HAP-1 (cell line): Measurements from ENCODE around the gene TESMIN.

ENCODE experiments used
- DNase-seq, 2 experiments: peaks; one replicate each; pipeline ENCODE4 v3.0.0-alpha.2; 2016 to 2020; ENCODE audit warnings: low spot score in 2 of 2
- H3K27me3 ChIP-seq: fragments of 250-450 bp; sonication (Bioruptor Pico); 2 replicates; pipeline ENCODE4 v1.5.1; 2020; ENCODE audit warnings: low read depth, mild to moderate bottlenecking, moderate library complexity
- H3K36me3 ChIP-seq: fragments of 250-450 bp; sonication (Bioruptor Pico); replicated peaks from 2 replicates; pipeline ENCODE4 v1.5.1; 2020; ENCODE audit warnings: mild to moderate bottlenecking
- H3K4me1 ChIP-seq: fragments of 250-450 bp; sonication (Bioruptor Pico); 2 replicates; pipeline ENCODE4 v1.5.1; 2020; ENCODE audit warnings: mild to moderate bottlenecking
- H3K4me3 ChIP-seq: fragments of 250-450 bp; sonication (Bioruptor Pico); 2 replicates; pipeline ENCODE4 v1.5.1; 2020; ENCODE audit warnings: mild to moderate bottlenecking, moderate library complexity
- H3K9me3 ChIP-seq: fragments of 250-450 bp; sonication (Bioruptor Pico); 2 replicates; pipeline ENCODE4 v1.5.1; 2020; ENCODE audit warnings: mild to moderate bottlenecking, moderate library complexity
- in situ Hi-C: fragments of 300-500 bp; cut with MboI; formaldehyde crosslinking; loops from 3 replicates; pipeline ENCODE4 v1.14.3; 2020; ENCODE audit warnings: low sequenced_read_pairs, inconsistent platforms, mixed read lengths

The TESMIN gene

GRCh38 chr11:68750195-68751003 is 921 bp downstream of the TESMIN start:
- Histone ChIP-seq H3K36me3 (no peaks in the 10 kb centered on the region), H3K9me3 (no peaks in the 10 kb centered on the region), H3K27me3 (no peaks in the 10 kb centered on the region), H3K4me3 (no peak overlapping the region), H3K4me1 (peaks cover 4% of the 10 kb centered on the region; the same call in 1 of the 2 replicates)
- in situ Hi-C loops, result no loop called here
- no peak for DNase-seq

- H3K9me3 ChIP-seq, result no peaks in the 10 kb centered on the region
- H3K4me3 ChIP-seq, result no peak overlapping the region
- in situ Hi-C loops, result no loop called here
- H3K36me3 ChIP-seq, result no peaks in the 10 kb centered on the region
- no peak for DNase-seq
- H3K27me3 ChIP-seq, result no peaks in the 10 kb centered on the region
- H3K4me1 ChIP-seq, result peaks cover 4% of the 10 kb centered on the region; the same call in 1 of the 2 replicates
Measured at GRCh38 chr11:68749229-68750123, 1.8 kb downstream of the TESMIN start.

- H3K4me1 ChIP-seq, result peaks cover 4% of the 10 kb centered on the region; the same call in 1 of the 2 replicates
- no peaks in the 10 kb centered on the region for H3K27me3 ChIP-seq
- no peak overlapping the region for H3K4me3 ChIP-seq
- H3K9me3 ChIP-seq, result no peaks in the 10 kb centered on the region
- 0 out of 2 replicates have a peak, but pooled peaks cover 2% of the 10 kb centered on the region for H3K36me3 ChIP-seq
- no peak for DNase-seq
- in situ Hi-C loops, result no loop called here
Measured at GRCh38 chr11:68748061-68748460, 3.3 kb downstream of the TESMIN start.

- H3K9me3 ChIP-seq, result no peaks in the 10 kb centered on the region
- H3K27me3 ChIP-seq, result no peaks in the 10 kb centered on the region
- H3K4me3 ChIP-seq, result no peak overlapping the region
- no peaks in the 10 kb centered on the region for H3K4me1 ChIP-seq
- 0 out of 2 replicates have a peak, but pooled peaks cover 2% of the 10 kb centered on the region for H3K36me3 ChIP-seq
- in situ Hi-C loops, result no loop called here
- DNase-seq, result no peak
Measured at GRCh38 chr11:68743539-68743938, 7.8 kb downstream of the TESMIN start.

- H3K27me3 ChIP-seq, result no peaks in the 10 kb centered on the region
- H3K4me1 ChIP-seq, result no peaks in the 10 kb centered on the region
- in situ Hi-C loops, result no loop called here
- H3K4me3 ChIP-seq, result no peak overlapping the region
- H3K9me3 ChIP-seq, result no peaks in the 10 kb centered on the region
- DNase-seq, result no peak
- 0 out of 2 replicates have a peak, but pooled peaks cover 2% of the 10 kb centered on the region for H3K36me3 ChIP-seq
Measured at GRCh38 chr11:68741463-68741862, 9.9 kb downstream of the TESMIN start.

GRCh38 chr11:68735646-68736045 is 15.7 kb downstream of the TESMIN start:
- no peak for DNase-seq
- H3K4me3 ChIP-seq, result no peak overlapping the region
- no peaks in the 10 kb centered on the region for H3K36me3 ChIP-seq
- no peaks in the 10 kb centered on the region for H3K27me3 ChIP-seq
- no peaks in the 10 kb centered on the region for H3K4me1 ChIP-seq
- no peaks in the 10 kb centered on the region for H3K9me3 ChIP-seq
- in situ Hi-C loops, result no loop called here

GRCh38 chr11:68735125-68735524 is 16.2 kb downstream of the TESMIN start:
- Histone ChIP-seq H3K9me3 (no peaks in the 10 kb centered on the region), H3K4me1 (no peaks in the 10 kb centered on the region), H3K4me3 (no peak overlapping the region), H3K27me3 (no peaks in the 10 kb centered on the region), H3K36me3 (no peaks in the 10 kb centered on the region)
- DNase-seq, result no peak
- in situ Hi-C loops, result no loop called here

- DNase-seq, result no peak
- Histone ChIP-seq H3K4me1 (no peaks in the 10 kb centered on the region), H3K9me3 (no peaks in the 10 kb centered on the region), H3K36me3 (no peaks in the 10 kb centered on the region), H3K27me3 (no peaks in the 10 kb centered on the region), H3K4me3 (no peak overlapping the region)
- in situ Hi-C loops, result no loop called here
Measured at GRCh38 chr11:68734111-68734510, 17.2 kb downstream of the TESMIN start.

- peaks cover 23% of the 10 kb centered on the region for H3K27me3 ChIP-seq
- no peaks in the 10 kb centered on the region for H3K36me3 ChIP-seq
- no peak for DNase-seq
- in situ Hi-C loops, result no loop called here
- H3K4me3 ChIP-seq, result no peak overlapping the region
- no peaks in the 10 kb centered on the region for H3K4me1 ChIP-seq
- H3K9me3 ChIP-seq, result no peaks in the 10 kb centered on the region
Measured at GRCh38 chr11:68727783-68728182, 23.5 kb downstream of the TESMIN start.

- no peak for DNase-seq
- no peaks in the 10 kb centered on the region for H3K36me3 ChIP-seq
- peaks cover 23% of the 10 kb centered on the region for H3K27me3 ChIP-seq
- in situ Hi-C loops, result no loop called here
- no peak overlapping the region for H3K4me3 ChIP-seq
- peaks cover 5% of the 10 kb centered on the region; the same call in 1 of the 2 replicates for H3K9me3 ChIP-seq
- no peaks in the 10 kb centered on the region for H3K4me1 ChIP-seq
Measured at GRCh38 chr11:68724293-68724692, 27.0 kb downstream of the TESMIN start.

GRCh38 chr11:68722143-68722542 is 29.2 kb downstream of the TESMIN start:
- no peak for DNase-seq
- H3K4me3 ChIP-seq, result no peak overlapping the region
- peaks cover 23% of the 10 kb centered on the region for H3K27me3 ChIP-seq
- in situ Hi-C loops, result no loop called here
- peaks cover 8% of the 10 kb centered on the region for H3K9me3 ChIP-seq
- H3K36me3 ChIP-seq, result no peaks in the 10 kb centered on the region
- no peaks in the 10 kb centered on the region for H3K4me1 ChIP-seq

- Histone ChIP-seq H3K27me3 (peaks cover 23% of the 10 kb centered on the region), H3K4me1 (no peaks in the 10 kb centered on the region), H3K4me3 (no peak overlapping the region), H3K9me3 (peaks cover 8% of the 10 kb centered on the region), H3K36me3 (no peaks in the 10 kb centered on the region)
- DNase-seq, result no peak
- in situ Hi-C loops, result no loop called here
Measured at GRCh38 chr11:68721075-68721474, 30.2 kb downstream of the TESMIN start.

GRCh38 chr11:68715456-68716122 is 35.7 kb downstream of the TESMIN start:
- H3K4me3 ChIP-seq, result no peak overlapping the region
- H3K4me1 ChIP-seq, result no peaks in the 10 kb centered on the region
- H3K9me3 ChIP-seq, result peaks cover 8% of the 10 kb centered on the region
- no peak for DNase-seq
- in situ Hi-C loops, result no loop called here
- H3K36me3 ChIP-seq, result no peaks in the 10 kb centered on the region
- H3K27me3 ChIP-seq, result no peaks in the 10 kb centered on the region
